ENCODE results near the gene ADAMTSL2.

The ADAMTSL2 gene

DNA sequence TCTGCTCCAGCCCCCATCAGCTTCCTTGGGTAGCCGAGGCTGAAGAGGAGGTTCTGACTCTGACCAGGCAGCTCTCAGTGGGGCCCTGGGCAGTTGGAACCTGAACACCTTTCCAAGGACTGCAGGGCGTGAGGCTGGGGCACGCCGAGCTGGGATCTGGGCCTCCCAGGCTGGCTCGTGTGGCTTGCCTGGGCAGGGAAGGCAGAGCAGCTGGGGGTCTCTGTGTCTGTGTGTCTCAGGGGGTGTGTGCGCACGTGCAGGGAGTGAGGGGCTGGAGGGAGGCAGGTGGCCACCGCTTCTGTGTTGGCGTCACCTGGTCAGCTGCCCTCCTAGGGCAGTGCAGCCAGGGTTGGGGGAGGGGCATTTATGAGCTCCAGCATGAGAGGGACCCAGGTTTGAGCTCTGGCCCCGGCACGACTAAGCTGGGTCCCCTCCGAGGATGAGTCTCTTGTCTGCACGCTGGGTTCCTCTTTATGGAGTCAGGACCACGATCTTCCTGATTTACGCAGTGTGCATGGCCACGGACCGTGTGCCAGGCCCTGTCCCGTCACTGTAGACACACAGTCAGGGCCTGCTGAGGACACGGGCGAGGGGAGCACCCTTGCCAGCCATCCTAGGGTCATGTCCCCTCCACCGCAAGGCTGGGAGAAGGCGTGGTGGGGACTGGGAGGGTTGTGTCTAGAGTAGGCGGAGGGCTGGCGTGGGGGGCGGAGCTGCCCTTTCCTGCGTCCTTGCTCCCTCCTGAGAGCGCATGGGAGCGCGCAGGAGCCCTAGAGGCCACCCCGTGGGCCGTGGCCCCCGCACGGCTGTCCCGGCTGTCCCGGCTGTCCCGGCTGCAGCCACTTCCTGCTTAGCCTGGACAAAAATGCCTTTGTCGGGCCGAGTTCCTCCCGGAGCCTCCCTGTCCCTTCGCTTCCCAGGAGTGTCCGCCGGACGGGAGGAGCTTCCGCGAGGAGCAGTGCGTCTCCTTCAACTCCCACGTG lies 4.6 kb downstream of the ADAMTSL2 start:
- no peaks in the 10 kb centered on the region for H3K79me2 ChIP-seq (ENCODE audit: control insufficient read depth, low read length)
- H3K9me2 ChIP-seq (replicated peaks; ENCODE audit: control insufficient read depth, low read length), result no peaks in the 10 kb centered on the region
- no peaks in the 10 kb centered on the region for H3K9me3 ChIP-seq (ENCODE audit: control insufficient read depth, insufficient read depth, low read length)
- H3K27ac ChIP-seq (ENCODE audit: low read depth, low read length), result no peak overlapping the region
- no peaks in the 10 kb centered on the region for H3F3A ChIP-seq (ENCODE audit: control insufficient read depth, insufficient read depth)
- peaks cover 30% of the 10 kb centered on the region for H3K27me3 ChIP-seq (ENCODE audit: control insufficient read depth, low read length)
- no peaks in the 10 kb centered on the region for H3K36me3 ChIP-seq (ENCODE audit: control insufficient read depth, low read length)
- H4K20me1 ChIP-seq (ENCODE audit: control insufficient read depth, insufficient read depth, low read depth, low read length), result no peaks in the 10 kb centered on the region
- H3K4me1 ChIP-seq (ENCODE audit: control insufficient read depth, low read length), result peaks cover 14% of the 10 kb centered on the region
- no peak overlapping the region for H3K4me3 ChIP-seq (ENCODE audit: low read length)
- no peak overlapping the region for H3K4me2 ChIP-seq (ENCODE audit: low read length)
- TF ChIP-seq, protein P1, sequence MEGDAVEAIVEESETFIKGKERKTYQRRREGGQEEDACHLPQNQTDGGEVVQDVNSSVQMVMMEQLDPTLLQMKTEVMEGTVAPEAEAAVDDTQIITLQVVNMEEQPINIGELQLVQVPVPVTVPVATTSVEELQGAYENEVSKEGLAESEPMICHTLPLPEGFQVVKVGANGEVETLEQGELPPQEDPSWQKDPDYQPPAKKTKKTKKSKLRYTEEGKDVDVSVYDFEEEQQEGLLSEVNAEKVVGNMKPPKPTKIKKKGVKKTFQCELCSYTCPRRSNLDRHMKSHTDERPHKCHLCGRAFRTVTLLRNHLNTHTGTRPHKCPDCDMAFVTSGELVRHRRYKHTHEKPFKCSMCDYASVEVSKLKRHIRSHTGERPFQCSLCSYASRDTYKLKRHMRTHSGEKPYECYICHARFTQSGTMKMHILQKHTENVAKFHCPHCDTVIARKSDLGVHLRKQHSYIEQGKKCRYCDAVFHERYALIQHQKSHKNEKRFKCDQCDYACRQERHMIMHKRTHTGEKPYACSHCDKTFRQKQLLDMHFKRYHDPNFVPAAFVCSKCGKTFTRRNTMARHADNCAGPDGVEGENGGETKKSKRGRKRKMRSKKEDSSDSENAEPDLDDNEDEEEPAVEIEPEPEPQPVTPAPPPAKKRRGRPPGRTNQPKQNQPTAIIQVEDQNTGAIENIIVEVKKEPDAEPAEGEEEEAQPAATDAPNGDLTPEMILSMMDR (IDR thresholded peaks at IDR 0.05; ENCODE audit: low read depth, low read length, poor library complexity, severe bottlenecking), result no peak
- TF ChIP-seq EZH2phosphoT487 (IDR thresholded peaks at IDR 0.05; ENCODE audit: borderline replicate concordance, low read length), result no peak

- no peaks in the 10 kb centered on the region for H3F3A ChIP-seq (ENCODE audit: control insufficient read depth, insufficient read depth)
- peaks cover 14% of the 10 kb centered on the region for H3K4me1 ChIP-seq (ENCODE audit: control insufficient read depth, low read length)
- no peak overlapping the region for H3K27ac ChIP-seq (ENCODE audit: low read depth, low read length)
- H3K36me3 ChIP-seq (ENCODE audit: control insufficient read depth, low read length), result no peaks in the 10 kb centered on the region
- TF ChIP-seq EZH2phosphoT487 (IDR thresholded peaks at IDR 0.05; ENCODE audit: borderline replicate concordance, low read length), result no peak
- TF ChIP-seq, protein P1 (IDR thresholded peaks at IDR 0.05; ENCODE audit: low read depth, low read length, poor library complexity, severe bottlenecking), result no peak
- peak overlapping the region; percentile 53 for H3K4me3 ChIP-seq (ENCODE audit: low read length)
- H4K20me1 ChIP-seq (ENCODE audit: control insufficient read depth, insufficient read depth, low read depth, low read length), result no peaks in the 10 kb centered on the region
- H3K9me2 ChIP-seq (replicated peaks; ENCODE audit: control insufficient read depth, low read length), result no peaks in the 10 kb centered on the region
- peak overlapping the region; percentile 66 for H3K4me2 ChIP-seq (ENCODE audit: low read length)
- H3K79me2 ChIP-seq (ENCODE audit: control insufficient read depth, low read length), result no peaks in the 10 kb centered on the region
- H3K9me3 ChIP-seq (ENCODE audit: control insufficient read depth, insufficient read depth, low read length), result no peaks in the 10 kb centered on the region
- H3K27me3 ChIP-seq (ENCODE audit: control insufficient read depth, low read length), result peaks cover 22% of the 10 kb centered on the region
Observed at GRCh38 chr9:133539991-133540697, 5.6 kb downstream of the ADAMTSL2 start.

- no peaks in the 10 kb centered on the region for H3F3A ChIP-seq (ENCODE audit: control insufficient read depth, insufficient read depth)
- H3K9me3 ChIP-seq (ENCODE audit: control insufficient read depth, insufficient read depth, low read length), result no peaks in the 10 kb centered on the region
- no peaks in the 10 kb centered on the region for H4K20me1 ChIP-seq (ENCODE audit: control insufficient read depth, insufficient read depth, low read depth, low read length)
- TF ChIP-seq EZH2phosphoT487 (IDR thresholded peaks at IDR 0.05; ENCODE audit: borderline replicate concordance, low read length), result no peak
- TF ChIP-seq, protein P1 (IDR thresholded peaks at IDR 0.05; ENCODE audit: low read depth, low read length, poor library complexity, severe bottlenecking), result peak; percentile 78
- H3K4me2 ChIP-seq (ENCODE audit: low read length), result peak overlapping the region; percentile 66
- peak overlapping the region; percentile 53 for H3K4me3 ChIP-seq (ENCODE audit: low read length)
- H3K9me2 ChIP-seq (replicated peaks; ENCODE audit: control insufficient read depth, low read length), result no peaks in the 10 kb centered on the region
- H3K27ac ChIP-seq (ENCODE audit: low read depth, low read length), result no peak overlapping the region
- H3K79me2 ChIP-seq (ENCODE audit: control insufficient read depth, low read length), result no peaks in the 10 kb centered on the region
- H3K36me3 ChIP-seq (ENCODE audit: control insufficient read depth, low read length), result no peaks in the 10 kb centered on the region
- H3K27me3 ChIP-seq (ENCODE audit: control insufficient read depth, low read length), result peaks cover 19% of the 10 kb centered on the region
- H3K4me1 ChIP-seq (ENCODE audit: control insufficient read depth, low read length), result peaks cover 14% of the 10 kb centered on the region
Observed at GRCh38 chr9:133540698-133541025, 6.2 kb downstream of the ADAMTSL2 start.

Measured in DOHH2 (cell line).